Posterior vena cava (tissue), 2 donors: ENCODE results near the gene CEACAM16. TPM values are rescaled to one million over a fixed set of nuclear protein-coding genes. Genes with fewer than 3 reads are reported as not detected.
"Not testable (repeated sequence)": the region's sequence is repeated elsewhere in the genome, so short reads cannot be mapped to it uniquely, and the experiment has no call there.

Source experiments
- DNase-seq: peaks from one replicate; pipeline ENCODE4 v3.0.0-alpha.2; 2020; ENCODE audit warnings: low spot score
- intact Hi-C, 2 donors: fragments of 100-400 bp; cut with DNase I; formaldehyde crosslinking; loops; one replicate each; pipeline versions ENCODE4 v1.14.1 to v1.14.2; 2022 to 2023
- total RNA-seq, 2 donors: library from RNA; stranded (reverse); fragmentation: NEBNext Ultra II Directional; extraction: Animal tissue kit (Norgen Biotek cat#: 25700); gene quantifications; one replicate each; pipeline ENCODE4 v1.2.1, GENCODE V29; 2021
- donor health status: DM: yes; HTN: yes; CAD: no.
- donor health status: DM: yes; HTN: yes; CAD: no.

Gene CEACAM16
- total RNA-seq, 2 donors from 2014 or later, result not detected

GRCh38 chr19:44671400-44671799 lies 27.6 kb upstream of the CEACAM16 start, which contains the start of gene CEACAM19:
CEACAM19 (plus strand) TSS chr19:44671482; CDS start chr19:44671932, 450 bp downstream.
- no peak for DNase-seq
- intact Hi-C loops, result no loop called here

DNA sequence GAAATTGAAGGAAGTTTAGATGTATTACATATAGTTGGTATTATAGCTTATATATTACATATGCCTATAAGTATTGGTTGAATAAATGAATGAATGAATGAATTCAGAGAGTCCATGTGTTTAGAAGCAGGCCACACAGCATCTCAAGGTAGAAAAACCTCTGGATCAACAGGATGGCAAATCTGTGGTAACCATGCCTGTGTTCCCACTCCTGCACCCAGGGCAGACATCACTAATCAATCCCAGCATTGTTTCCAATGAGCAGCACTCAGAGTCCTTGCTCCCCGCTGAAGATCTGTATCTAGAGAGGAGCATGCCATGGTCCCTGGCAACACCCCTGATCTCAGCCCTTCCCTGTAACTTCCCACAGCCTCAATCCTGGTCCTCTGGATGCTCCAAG lies 26.7 kb upstream of the CEACAM16 start:
- DNase-seq, result no peak
- intact Hi-C loops, result no loop called here

GRCh38 chr19:44673510-44673909 lies 25.4 kb upstream of the CEACAM16 start:
- intact Hi-C loops, result no loop called here
- no peak for DNase-seq

DNA sequence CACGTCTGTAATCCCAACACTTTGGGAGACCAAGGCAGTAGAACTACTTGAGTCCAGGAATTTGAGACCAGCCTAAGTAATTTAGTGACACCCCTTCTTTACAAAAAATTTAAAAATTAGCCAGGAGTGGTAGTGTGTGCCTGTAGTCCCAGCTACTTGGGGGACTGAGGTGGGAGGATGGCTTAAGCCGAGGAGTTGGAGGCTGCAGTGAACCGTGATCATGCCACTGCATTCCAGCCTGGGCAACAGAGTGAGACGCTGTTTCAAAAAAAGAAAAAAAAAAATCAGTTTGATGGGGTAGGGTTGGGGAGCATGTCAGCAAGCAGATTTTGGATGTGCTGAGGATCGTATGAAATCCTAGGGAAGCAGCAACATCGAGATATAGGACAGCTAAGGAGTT lies 23.4 kb upstream of the CEACAM16 start:
- intact Hi-C loops, result no loop called here
- DNase-seq, result no peak

DNA sequence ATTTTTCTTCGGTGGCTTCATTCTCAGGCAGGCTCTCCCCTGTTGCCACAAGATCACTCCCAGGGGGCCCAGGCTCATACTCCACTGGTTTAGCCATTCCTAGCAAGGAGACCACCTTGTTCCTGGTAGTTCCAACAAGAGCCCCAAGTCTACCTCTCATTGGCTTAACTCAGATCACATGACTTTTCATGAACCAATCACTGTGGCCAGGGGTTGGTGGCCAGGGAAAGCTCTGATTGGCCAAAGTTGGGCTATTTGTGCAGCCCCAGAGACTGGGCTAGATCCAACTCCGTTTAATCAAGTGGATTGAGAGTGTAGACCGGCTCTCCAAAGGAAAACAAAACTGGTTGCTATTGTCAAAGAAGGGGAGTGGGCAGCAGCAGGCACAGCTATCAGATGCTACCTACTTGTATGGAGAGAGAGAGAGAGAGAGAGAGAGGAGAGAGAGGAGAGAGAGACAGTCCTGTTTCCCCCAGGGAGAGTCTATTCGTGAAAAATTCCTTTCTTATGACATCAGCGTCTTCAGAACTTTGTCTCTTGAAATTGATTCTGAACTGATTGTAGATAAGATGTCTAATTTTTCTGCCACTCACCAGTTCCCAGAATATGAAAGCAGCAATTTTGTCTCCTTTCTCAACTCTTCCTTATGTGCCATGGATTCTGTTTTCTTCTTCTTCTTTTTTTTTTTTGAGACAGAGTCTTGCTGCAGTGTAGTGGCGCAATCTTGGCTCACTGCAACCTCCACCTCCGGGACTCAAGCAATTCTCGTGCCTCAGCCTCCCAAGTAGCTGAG lies 21.7 kb upstream of the CEACAM16 start:
- intact Hi-C loops, result no loop called here
- no peak for DNase-seq

DNA sequence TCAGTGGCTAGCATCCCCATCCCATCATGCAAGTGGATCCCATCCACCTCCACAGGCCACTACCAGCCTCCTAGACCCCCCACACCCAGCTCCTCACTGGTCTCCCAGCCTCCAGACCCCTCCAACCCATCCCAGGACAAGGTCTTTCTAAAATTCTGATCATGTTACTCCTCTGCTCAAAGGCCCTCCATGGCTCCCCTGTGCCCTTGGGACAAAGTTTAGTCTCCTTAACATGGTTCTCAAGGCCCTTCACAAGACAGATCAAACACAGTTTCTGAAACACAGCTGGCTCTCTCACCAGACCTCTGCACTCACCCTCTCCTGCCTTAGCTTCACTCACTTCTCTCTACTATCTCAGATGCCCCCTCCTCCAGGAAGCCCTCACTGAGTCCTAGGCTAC lies 18.4 kb upstream of the CEACAM16 start:
- DNase-seq, result no peak
- intact Hi-C loops, result no loop called here

DNA sequence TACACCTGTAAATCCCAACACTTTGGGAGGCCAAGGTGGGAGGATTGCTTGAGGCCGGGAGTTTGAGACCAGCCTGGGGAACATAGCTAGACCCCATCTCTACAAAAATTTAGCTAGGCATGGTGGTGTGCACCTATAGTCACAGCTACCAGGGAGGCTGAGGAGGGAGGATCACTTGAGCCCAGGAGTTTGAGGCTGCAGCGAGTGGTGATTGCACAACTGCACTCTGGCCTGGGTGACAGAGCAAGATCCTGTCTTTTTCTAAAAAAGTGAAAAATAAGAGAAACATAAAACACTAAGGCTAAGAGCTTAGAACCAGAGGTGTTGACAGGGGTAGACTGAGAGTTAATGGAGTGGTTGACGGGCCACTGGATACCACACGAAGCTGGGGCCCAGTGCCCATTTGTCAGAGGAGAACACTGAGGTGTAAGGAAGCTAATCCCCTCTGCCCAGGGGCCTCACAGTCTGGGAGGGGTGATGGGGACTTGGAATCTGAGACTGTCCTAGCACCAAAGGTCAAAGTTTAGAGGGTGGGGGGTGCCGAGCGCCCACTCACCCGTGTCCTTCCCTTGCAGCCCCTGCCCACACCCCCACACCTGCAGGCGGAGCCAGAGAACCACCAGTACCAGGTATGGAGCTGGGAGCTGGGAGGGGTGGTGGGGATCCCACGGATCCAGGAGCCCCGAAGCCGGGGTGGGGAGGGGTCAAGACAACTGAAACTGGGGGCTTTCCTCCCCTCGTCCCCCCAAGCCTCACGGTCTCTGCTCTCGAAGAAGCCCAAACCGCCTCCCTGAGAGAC lies 16.8 kb upstream of the CEACAM16 start:
- DNase-seq, result no peak
- intact Hi-C loops, result no loop called here

- DNase-seq, result no peak
- intact Hi-C loops, result no loop called here
Observed at GRCh38 chr19:44682807-44683206, 16.1 kb upstream of the CEACAM16 start.

GRCh38 chr19:44683434-44684210 lies 15.3 kb upstream of the CEACAM16 start:
- no peak for DNase-seq
- intact Hi-C loops, result no loop called here

DNA sequence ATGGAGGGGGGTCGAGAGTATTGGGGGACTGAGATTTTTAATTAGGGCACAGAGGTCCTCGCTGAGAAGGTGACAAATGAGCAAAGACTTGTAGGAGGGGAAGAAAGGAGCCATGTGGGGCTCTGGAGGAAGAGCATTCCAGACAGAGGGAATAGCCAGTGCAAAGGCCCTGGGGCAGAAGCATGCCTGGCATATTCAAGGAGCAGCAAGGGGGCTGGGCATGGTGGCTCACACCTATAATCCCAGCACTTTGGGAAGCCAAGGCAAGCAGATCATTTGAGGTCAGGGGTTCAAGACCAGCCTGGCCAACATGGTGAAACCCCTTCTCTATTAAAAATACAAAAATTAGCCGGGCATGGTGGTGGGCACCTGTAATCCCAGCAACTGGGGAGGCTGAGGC lies 14.6 kb upstream of the CEACAM16 start:
- DNase-seq, intact Hi-C loops: not testable (repeated sequence)

DNA sequence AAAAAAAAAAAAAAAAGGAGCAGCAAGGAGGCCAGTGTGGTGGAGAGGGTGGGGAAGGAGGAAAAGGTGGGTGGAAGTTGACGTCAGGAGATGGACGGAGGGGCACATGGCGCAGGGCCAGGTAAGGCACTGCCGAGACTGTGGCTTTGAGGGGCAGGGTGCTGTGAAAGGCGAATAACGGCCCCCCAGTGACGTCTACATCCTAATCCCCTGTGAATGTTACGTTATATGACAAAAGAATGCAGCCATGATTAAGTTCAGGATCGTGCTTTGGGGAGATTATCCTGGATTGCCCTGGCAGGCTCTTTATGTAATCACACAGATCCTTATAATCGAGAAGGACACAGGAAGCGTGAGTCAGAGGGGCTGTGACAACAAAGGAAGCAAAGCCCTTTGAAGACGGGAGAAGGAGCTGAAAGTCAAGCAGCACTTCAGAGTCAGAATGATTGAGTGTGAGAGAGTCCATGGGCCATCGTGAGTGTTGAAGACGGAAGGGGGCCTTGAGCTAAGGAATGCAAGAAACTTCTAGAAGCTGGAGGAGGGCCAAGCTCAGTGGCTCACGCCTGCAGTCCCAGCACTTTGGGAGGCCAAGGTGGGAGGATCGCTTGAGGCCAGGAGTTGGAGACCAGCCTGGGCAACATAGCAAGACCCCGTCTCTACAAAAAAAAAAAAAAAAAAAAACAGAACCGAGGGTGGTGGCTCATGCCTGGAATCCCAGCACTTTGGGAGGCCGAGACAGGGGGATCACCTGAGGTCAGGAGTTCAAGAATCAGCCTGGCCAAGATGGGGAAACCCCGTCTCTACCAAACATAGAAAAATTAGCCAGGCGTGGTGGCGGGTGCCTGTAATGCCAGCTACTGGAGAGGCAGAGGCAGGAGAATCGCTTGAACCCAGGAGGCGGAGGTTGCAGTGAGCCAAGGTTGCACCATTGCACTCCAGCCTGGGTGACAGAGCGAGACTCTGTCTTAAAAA lies 13.8 kb upstream of the CEACAM16 start:
- DNase-seq, result no peak
- intact Hi-C loops, result no loop called here

DNA sequence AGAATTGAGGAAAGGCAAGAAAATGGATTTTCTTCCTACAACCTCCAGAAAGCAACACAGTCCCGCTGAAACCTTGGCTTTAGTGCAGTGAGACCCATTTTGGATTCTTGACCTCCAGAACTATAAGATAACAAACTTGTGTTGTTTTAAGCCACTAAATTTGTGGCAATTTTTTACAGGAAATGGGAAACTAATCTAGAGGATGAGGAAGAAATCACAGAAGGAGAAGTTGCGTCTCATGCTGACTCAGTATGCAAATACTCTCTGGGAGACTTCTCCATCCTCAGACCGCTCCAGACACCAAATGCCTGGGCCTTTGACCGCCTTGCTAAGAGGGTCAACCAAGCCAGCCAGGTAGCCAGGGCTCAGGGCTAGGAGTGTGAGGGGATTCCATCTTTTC lies 13.1 kb upstream of the CEACAM16 start:
- intact Hi-C loops, result no loop called here
- DNase-seq, result no peak

GRCh38 chr19:44686896-44687295 lies 12.1 kb upstream of the CEACAM16 start:
- intact Hi-C loops, result no loop called here
- DNase-seq, result no peak

DNA sequence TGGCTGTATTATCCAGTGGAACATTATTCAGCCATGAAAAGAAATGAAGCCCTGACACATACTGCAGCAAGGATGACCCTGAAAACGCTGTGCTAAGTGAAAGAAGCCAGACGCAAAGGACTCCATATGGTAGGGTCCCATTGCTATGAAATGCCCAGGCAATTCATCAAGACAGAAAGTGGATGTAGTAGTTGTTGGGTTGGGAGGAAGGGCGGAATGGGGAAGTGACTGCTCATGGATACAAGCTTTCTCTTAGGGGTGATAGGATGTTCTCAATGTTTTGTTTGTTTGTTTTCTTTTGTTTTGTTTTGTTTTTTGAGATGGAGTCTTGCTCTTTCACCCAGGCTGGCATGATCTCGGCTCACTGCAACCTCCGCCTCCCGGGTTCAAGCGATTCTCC lies 11.1 kb upstream of the CEACAM16 start:
- intact Hi-C loops, result no loop called here
- DNase-seq, result no peak

DNA sequence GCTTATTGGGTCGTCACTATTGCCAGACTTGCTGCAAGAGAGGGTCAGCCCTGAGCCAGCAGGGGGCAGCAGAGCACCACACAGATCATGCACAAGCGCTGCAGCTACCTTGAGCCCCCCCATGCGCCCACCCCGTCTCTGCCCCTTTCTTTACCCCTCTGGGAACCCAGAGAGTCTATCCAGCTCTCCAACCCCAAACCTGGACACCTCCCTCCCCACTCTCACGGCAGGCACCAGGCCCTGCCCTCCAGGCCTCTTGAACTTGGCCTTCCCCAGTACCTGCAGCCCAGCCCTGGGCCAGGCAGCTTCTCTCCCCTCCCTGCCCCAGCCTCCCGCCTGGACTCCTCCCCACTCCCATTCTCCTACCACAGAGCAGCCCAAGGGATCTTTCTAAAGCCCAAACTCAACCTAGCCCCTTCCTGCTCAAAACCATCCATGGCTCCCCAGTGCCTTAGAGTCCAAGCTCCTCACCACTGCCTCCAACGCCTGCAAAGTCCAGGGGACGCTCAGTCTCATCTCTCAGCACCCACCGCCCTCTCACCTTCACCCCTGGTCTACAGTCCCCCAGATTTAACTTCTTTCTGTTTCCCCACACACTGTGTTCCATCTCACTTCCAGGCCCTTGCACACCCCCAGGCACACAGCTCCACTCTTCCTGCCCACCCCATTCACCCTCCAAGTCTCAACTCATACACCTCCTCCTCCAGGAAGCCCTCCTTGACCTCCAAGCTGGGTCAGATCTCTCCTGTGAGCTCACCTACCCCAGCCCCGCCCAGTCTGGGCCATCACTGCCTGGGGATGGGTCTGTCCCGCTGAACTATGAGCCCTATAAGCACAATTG lies 9.4 kb upstream of the CEACAM16 start:
- DNase-seq, result peak; percentile 90
- intact Hi-C loops, result loop anchor here in 1 of 2 donors (10.0 kb wide), 1 partner anchor 415 kb away; no protein-coding TSS in a partner anchor

- DNase-seq, result no peak
- intact Hi-C loops, result loop anchor here in 1 of 2 donors (10.0 kb wide), 1 partner anchor 415 kb away; no protein-coding TSS in a partner anchor
Observed at GRCh38 chr19:44690131-44690440, 8.9 kb upstream of the CEACAM16 start.

DNA sequence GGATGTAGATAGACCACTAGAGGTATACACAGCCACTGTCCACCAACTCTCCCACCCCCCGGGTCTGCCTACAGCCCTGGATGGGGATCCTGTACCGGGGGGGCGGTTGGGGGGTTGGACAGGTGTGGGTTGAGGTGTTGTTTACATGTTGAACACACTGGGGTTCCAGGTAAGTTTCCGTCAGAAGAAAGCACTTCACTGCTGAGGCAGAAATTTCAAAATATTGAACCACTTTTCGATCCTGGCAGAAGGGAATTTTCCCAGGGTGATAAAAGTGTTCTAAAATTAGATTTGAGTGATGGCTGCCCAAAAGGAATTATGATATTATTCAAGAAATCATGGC lies 6.6 kb upstream of the CEACAM16 start:
- DNase-seq, result no peak
- intact Hi-C loops, result loop anchor here in 1 of 2 donors (10.0 kb wide), 1 partner anchor 418 kb away; no protein-coding TSS in a partner anchor

GRCh38 chr19:44694184-44694579 lies 4.8 kb upstream of the CEACAM16 start:
- intact Hi-C loops, result loop anchor here in 1 of 2 donors (10.0 kb wide), 1 partner anchor 419 kb away; no protein-coding TSS in a partner anchor
- DNase-seq, result no peak
